GM18870 (cell line): Measurements from ENCODE around the gene SMYD1.

Experiments used
- ATAC-seq: cut with Tn5 transposase; IDR thresholded peaks from one replicate; pipeline ENCODE4 v1.9.1; 2021; ENCODE audit warnings: moderate library complexity; ENCODE audit not compliant: unreplicated experiment

SMYD1 gene

DNA sequence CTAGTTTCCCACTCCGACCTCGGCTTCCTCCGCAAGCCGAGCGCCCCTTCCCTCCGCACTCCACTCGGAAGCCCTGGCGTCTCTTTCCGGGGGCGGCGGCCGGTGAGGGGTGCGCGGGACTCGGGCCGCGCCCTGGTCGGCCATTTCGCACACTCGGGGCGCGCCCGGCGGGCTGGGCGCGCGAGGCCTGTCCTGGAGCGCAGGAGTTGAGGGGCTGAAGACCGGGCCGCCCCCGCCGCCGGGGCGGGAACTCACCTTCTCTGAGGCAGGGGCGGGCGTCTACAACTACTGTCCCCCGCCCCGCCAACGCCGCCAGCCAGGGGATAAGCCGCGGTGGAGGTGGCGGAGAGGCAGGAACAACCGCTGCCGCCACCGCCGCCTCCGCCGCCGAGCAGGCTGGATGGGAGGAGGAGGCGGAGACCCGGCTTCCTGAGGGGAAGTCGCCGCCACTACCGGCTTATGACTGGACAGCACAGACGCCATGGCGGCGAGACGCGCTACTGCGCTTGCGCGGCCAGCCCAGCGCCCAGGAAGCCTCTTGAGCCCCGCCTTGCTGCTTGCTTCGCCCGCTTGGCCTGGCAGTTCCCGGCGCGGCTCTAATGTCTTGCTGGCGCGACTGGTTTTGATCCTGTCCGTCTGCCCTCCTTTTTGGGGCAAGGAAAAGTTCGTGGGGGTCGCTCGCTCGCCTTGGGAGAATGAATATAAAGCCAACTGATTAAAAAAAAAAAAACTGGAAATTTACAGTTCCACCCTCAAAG, 12.1 kb upstream of the SMYD1 start, which contains the start of gene KRCC1:
TSS of gene KRCC1 (minus strand) at position 413 of the 758 bp plus-strand sequence. CDS start 27,220 bp downstream, outside the sequence.
- peak; percentile 80 for ATAC-seq

GRCh38 chr2:88057437-88057844, 10.2 kb upstream of the SMYD1 start:
- no peak for ATAC-seq

GRCh38 chr2:88058191-88058590, 9.4 kb upstream of the SMYD1 start:
- no peak for ATAC-seq

DNA sequence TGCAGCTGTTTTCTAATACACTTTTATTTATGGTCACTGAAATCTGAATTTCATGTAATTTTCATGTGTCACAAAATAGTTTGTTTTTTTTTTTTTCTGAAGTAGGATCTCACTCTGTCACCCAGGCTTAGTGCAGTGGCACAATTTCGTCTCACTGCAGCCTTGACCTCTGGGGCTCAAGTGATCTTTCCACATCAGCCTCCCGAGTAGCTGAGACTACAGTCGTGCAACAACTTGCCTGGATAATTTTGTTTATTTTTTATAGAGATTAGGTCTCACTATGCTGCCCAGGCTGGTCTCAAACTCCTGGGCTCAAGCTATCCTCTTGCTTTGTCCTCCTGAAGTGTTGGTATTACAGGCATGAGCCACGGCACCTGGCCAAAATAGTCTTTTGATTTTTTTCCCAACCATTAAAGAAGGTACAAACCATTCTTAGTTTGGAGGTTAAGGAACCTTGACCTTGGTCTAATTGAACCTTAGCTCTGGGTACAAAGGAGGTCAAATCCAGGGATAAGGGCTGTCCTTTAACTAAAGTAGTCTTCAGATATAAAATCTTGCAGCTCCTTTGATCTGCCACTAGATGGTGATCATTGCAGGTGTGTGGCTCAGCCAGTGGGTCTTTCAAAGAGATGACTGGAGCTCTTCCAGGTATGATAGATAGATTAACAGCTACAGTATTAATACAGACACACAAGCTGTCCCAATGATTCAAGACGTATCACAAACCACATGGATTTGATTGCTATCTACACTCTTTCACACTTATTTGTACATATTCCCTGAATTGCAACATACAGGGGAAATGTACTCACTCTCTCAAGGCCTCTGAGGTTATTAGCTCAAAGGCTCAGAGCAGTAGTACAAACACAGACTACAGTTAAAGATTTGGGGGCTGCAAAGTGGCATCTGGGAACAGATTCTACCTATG, 7.4 kb upstream of the SMYD1 start:
- ATAC-seq, result peak; percentile 46

DNA sequence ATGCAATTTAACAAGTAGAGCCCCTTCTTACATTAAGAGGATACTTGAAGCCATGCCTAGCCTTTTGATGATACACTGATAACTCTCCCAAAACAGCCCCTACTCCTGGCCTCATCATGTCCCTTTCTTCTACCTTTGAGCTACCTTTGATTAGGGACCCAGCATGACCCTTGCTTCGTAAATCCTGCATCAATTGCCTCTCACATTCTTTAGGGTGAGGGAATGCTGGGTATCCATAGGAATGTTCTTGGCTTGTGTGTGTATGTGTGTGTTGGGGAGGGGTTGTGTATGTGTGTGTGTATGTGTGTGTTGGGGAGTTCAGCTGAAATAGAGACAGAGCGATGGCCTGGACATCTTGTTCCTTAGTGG, 6.7 kb upstream of the SMYD1 start:
- no peak for ATAC-seq

DNA sequence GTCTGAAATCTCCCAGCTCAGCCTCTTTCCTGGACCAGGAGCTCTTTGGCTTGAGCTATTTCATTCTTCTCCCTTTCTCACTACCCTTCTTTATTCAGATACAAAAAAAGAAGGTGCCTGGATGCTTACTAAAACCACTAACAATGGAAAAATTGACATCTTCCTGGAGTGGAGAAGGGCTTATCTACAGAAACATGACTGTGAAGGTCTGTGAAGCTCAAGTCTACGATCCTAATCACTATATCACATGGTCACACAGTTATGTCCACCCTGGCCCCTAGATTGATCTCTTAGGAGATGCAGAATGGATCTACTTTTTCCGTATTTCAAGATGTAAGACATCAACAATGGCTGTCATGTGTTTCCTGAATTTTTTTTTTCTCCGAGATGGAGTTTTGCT, 6.3 kb upstream of the SMYD1 start:
- ATAC-seq, result no peak

DNA sequence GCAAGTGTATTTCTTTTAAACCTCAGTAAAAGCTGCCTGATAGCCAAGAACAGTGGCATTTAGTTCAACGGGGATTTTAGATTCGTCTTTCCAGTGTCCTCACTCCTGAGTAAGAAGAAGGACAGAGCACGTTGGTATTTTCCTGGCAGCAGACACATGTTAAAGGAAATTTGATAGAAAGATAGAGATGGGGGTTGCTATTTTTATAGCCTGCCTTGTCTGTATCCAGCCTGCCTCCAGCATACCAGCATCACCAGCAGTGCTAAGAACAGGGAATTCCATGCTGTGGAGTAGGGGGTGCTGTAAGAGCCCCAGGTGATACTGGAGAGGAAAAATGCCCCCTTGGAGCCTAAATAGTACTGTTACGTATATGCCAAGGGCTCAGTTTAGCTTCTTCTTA, 1.1 kb upstream of the SMYD1 start:
- no peak for ATAC-seq

GRCh38 chr2:88067189-88067588, 436 bp upstream of the SMYD1 start:
- ATAC-seq, result no peak

DNA sequence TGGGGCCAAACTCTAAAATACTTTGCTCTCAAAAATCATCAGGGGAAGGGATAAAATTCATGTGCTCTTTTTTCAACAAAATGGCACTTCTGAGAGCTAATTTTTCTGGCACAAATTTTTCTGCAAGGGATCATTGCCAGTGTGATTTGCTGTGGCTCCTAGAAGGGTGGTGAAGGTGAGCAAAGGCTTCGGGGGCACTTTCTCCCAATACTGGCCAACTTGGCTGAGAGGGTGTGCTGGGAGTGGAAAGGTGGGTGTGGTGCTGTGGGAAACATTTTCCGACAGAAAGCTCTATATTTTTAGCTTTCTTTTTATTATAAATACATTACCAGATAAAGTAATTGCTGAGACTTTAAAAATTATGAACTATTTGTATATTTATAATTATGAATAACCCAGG, 419 bp downstream of the SMYD1 start:
- no peak for ATAC-seq

DNA sequence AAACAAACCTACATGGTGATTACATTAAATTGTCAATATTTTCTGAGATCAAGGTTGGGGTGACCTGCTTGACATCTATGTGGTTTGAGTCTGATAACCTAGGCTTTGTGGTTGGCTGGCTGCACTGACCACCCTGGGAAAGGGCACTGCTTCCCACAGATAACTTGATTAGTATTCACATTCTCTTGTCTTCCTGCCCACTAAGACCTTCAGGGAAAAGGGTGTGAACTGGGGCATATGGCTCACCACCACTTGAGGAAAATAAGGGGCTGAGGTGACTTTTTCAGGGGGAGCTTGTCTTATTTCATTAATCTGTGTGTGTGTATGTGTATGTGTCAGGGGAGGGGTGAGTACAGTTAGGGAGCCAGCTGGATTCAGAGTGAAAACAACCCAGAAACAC, 1.5 kb downstream of the SMYD1 start:
- ATAC-seq, result no peak

GRCh38 chr2:88070055-88070454, 2.4 kb downstream of the SMYD1 start:
- no peak for ATAC-seq

- ATAC-seq, result no peak
Measured at GRCh38 chr2:88071365-88071764, 3.7 kb downstream of the SMYD1 start.

DNA sequence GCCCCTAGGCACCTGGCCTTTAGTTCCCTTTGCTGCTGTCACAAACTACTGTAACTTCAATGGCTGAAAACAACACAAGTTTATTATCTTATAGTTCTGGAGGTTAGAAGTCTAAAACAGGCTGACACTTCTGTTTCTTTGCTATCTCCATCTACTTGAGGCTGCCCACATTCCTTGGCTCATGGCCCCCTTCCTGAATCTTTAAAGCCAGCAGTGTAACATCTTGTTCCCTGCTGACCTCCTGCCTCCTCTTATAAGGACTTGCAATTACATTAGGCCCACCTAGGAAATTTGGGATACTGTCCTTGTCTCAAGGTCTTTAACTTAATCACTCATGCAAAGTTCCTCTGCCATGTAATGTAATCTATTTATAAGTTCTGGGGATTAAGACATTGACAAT, 6.5 kb downstream of the SMYD1 start:
- no peak for ATAC-seq

- no peak for ATAC-seq
Measured at GRCh38 chr2:88074854-88075292, 7.2 kb downstream of the SMYD1 start.

GRCh38 chr2:88077080-88077479, 9.5 kb downstream of the SMYD1 start:
- ATAC-seq, result no peak

DNA sequence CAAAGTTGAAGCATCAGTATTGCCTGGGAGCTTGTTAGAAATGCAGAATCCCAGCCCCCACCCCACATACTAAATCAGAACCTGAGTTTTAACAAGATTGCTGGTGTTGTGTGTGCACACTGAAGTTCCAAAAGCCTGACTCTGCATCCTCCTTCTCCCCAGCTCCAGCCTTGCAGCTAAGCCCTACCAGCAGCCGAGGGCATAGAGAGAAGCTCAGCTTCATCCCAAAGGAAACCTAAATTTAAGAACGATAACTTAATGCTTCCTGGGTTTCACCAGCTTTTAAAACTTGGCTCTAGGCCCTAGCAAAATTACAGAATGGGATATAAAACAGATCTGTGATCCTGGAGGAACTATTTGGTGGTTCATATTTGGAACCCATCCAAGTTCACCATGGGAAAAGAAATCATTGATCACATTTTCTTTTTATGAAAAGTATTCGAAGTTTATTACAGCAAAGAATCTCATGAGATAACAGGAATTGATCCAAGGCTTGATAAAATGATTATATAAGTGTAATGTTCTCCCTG, 11.1 kb downstream of the SMYD1 start:
- ATAC-seq, result no peak

DNA sequence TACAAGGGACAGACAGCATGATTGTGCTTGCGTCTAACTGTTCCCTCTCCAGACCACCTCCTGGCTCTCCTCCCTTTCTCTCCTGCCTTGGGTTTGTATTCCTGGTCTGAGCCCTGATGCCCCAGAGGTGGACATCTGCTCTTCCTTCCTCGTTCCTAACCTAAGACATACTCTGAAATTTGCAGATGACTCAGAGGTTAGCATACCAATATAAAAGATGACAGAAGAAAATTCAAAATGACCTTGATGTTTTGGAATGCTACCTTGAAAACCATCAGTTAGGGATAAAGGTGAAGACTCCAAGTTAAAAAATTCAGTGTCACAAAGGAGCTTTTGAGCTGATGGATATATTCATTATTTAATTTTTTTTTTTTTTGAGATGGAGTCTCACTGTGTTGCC, 12.9 kb downstream of the SMYD1 start:
- no peak for ATAC-seq

DNA sequence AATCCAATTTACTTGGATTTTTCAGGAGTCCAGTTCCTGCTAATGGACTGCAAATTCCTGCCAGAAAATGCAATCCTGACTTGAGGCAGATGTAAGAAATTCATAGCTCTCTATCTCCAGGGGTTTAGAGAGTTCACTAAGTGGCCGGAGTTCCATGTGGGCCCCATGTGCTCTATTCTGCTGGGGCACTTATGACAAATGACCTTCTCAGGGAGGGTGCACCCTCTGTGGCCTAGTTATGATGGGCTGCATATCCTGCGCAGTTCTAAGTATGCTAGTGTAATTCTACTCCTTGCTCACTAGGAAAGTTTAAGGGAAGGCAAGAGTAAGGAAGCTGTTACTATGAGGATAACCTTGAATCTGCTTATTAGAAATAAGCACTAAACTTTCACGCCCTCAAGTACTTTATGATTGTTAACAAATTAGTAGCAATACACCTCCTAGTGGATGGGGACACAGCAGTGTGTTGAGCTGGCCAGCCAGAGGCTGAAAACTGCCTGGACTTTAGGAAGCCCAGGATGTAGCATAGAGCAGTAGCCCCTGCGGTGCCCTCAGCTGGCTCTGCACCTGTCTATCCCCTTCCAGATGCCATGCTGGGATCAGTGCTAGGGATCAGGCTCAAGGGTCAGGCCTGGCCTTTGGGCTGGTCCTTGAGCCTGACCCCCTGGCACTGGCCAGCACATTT, 14.4 kb downstream of the SMYD1 start:
- no peak for ATAC-seq

DNA sequence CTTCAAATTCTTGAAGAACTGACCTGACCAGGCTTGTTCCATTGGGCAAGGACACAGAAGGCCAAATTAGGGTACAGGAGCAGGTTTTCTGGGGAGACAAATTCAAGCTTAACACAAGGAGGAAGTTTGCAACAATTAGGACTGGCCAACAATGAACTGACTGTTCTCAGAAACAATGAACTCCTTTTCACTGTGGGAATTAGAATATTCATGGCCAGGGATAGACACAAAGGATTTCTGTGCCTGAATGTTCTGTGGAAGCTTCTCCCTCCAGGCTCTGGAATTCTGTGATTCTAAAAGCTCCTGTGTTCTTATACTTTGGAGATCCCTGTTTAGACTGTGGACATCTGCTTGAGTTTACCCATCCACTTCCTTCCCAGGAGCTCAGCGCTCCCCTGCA, 15.2 kb downstream of the SMYD1 start:
- no peak for ATAC-seq

- no peak for ATAC-seq
Measured at GRCh38 chr2:88085099-88085498, 17.5 kb downstream of the SMYD1 start.

GRCh38 chr2:88085602-88086001, 18.0 kb downstream of the SMYD1 start:
- ATAC-seq, result no peak
